Measurements from ENCODE around the gene SPSB3.

- TF ChIP-seq POLR2A (IDR thresholded peaks at IDR 0.05) = no peak
- TF ChIP-seq CTCF (IDR thresholded peaks at IDR 0.05) = no peak
Observed at GRCh38 chr16:1763521-1764511, 18.6 kb downstream of the SPSB3 start.
